Measurements from ENCODE around the gene RASSF10. TPM values are rescaled to one million over a fixed set of nuclear protein-coding genes. Genes with fewer than 3 reads are reported as not detected.

RASSF10 gene
- total RNA-seq, 1 experiment from 2014 or later: not detected

GRCh38 chr11:12998336-12998735, 10.8 kb upstream of the RASSF10 start:
- BruUV-seq (replicated peaks): no TSS peak
- peaks cover 9% of the 10 kb centered on the region for H3K4me1 ChIP-seq (ENCODE audit: insufficient read depth, low read length)
- H2AFZ ChIP-seq (ENCODE audit: low read length): no peak overlapping the region
- H3K4me3 ChIP-seq (ENCODE audit: low read length): no peak overlapping the region
- H3K27me3 ChIP-seq (ENCODE audit: low read length): no peaks in the 10 kb centered on the region
- no peak overlapping the region for H3K4me2 ChIP-seq (ENCODE audit: low read length)
- no peaks in the 10 kb centered on the region for H3K9me2 ChIP-seq (replicated peaks; ENCODE audit: low read length)
- DNase-seq (no peak), ATAC-seq (no peak)
- H3K79me2 ChIP-seq (ENCODE audit: low read length): no peaks in the 10 kb centered on the region
- H3K9me3 ChIP-seq (ENCODE audit: low read length): no peaks in the 10 kb centered on the region
- ChIA-PET CTCF (interaction anchor here (0.8 kb wide), 1 partner anchor 35 kb away, joined by 3 read pairs; no protein-coding TSS in a partner anchor), POLR2A (ENCODE audit: unreplicated experiment) (no interaction called here)
- H4K20me1 ChIP-seq (ENCODE audit: low read length): no peaks in the 10 kb centered on the region
- intact Hi-C loops (cut with micrococcal nuclease): no loop called here
- H3K27ac ChIP-seq (ENCODE audit: low read length): no peak overlapping the region
- H3K36me3 ChIP-seq (ENCODE audit: low read depth, low read length): no peaks in the 10 kb centered on the region
- no peak overlapping the region for H3K9ac ChIP-seq (ENCODE audit: low read length)
- TF ChIP-seq EZH2phosphoT487 (IDR thresholded peaks at IDR 0.05; ENCODE audit: borderline replicate concordance, low read length) (no peak), CTCF (conservative IDR thresholded peaks at IDR 0.05; ENCODE audit: low read depth, low read length) (no peak), EZH2 (IDR thresholded peaks at IDR 0.05; ENCODE audit: low read length, unreplicated experiment) (no peak)
- no peaks in the 10 kb centered on the region for H3F3A ChIP-seq (ENCODE audit: low read length, unreplicated experiment)

- BruUV-seq (replicated peaks): no TSS peak
Observed at GRCh38 chr11:12999597-12999996, 9.5 kb upstream of the RASSF10 start.

More at GRCh38 chr11:12999597-12999996, 9.5 kb upstream of the RASSF10 start:
- TF ChIP-seq EZH2phosphoT487 (IDR thresholded peaks at IDR 0.05; ENCODE audit: borderline replicate concordance, low read length) (no peak), CTCF (conservative IDR thresholded peaks at IDR 0.05; ENCODE audit: low read depth, low read length) (no peak), EZH2 (IDR thresholded peaks at IDR 0.05; ENCODE audit: low read length, unreplicated experiment) (no peak)
- DNase-seq: no peak
- H3K36me3 ChIP-seq (ENCODE audit: low read depth, low read length): no peaks in the 10 kb centered on the region
- no peak overlapping the region for H3K27ac ChIP-seq (ENCODE audit: low read length)
- H3K9me2 ChIP-seq (replicated peaks; ENCODE audit: low read length): no peaks in the 10 kb centered on the region
- H3K4me2 ChIP-seq (ENCODE audit: low read length): no peak overlapping the region
- no peak for ATAC-seq
- no peak overlapping the region for H3K4me3 ChIP-seq (ENCODE audit: low read length)
- H4K20me1 ChIP-seq (ENCODE audit: low read length): no peaks in the 10 kb centered on the region
- no peaks in the 10 kb centered on the region for H3K27me3 ChIP-seq (ENCODE audit: low read length)
- H2AFZ ChIP-seq (ENCODE audit: low read length): no peak overlapping the region
- CTCF ChIA-PET: no interaction called here
- no peak overlapping the region for H3K9ac ChIP-seq (ENCODE audit: low read length)
- H3K9me3 ChIP-seq (ENCODE audit: low read length): no peaks in the 10 kb centered on the region
- intact Hi-C loops (cut with micrococcal nuclease): no loop called here
- H3F3A ChIP-seq (ENCODE audit: low read length, unreplicated experiment): no peaks in the 10 kb centered on the region
- no peaks in the 10 kb centered on the region for H3K4me1 ChIP-seq (ENCODE audit: insufficient read depth, low read length)
- POLR2A ChIA-PET (ENCODE audit: unreplicated experiment): no interaction called here
- no peaks in the 10 kb centered on the region for H3K79me2 ChIP-seq (ENCODE audit: low read length)

Data from PC-3 (cell line).